GM23248 (cell line): ENCODE measurements around the gene EIF5. TPM values are rescaled to one million over a fixed set of nuclear protein-coding genes. Genes with fewer than 3 reads are reported as not detected.

Source experiments
- DNase-seq: peaks from one replicate; pipeline ENCODE4 v3.0.0-alpha.2; 2015
- H2AFZ ChIP-seq: fragments of 200-600 bp; sonication (generic); 2 replicates; pipeline ENCODE4 v1.6.1; 2016; ENCODE audit warnings: antibody characterized with exemption
- H3F3A ChIP-seq: fragments of 200-600 bp; sonication (generic); 2 replicates; pipeline ENCODE4 v1.6.1; 2016; ENCODE audit warnings: mild to moderate bottlenecking, antibody characterized with exemption, mixed run types; ENCODE audit not compliant: insufficient read depth
- H3K27ac ChIP-seq: fragments of 200-600 bp; sonication (generic); 2 replicates; pipeline ENCODE4 v1.5.1; 2016; ENCODE audit warnings: mild to moderate bottlenecking
- H3K27me3 ChIP-seq: fragments of 200-600 bp; sonication (generic); replicated peaks from 2 replicates; pipeline ENCODE4 v1.6.1; 2016; ENCODE audit warnings: mild to moderate bottlenecking; ENCODE audit not compliant: insufficient read depth
- H3K36me3 ChIP-seq: fragments of 200-600 bp; sonication (generic); 2 replicates; pipeline ENCODE4 v1.6.1; 2016; ENCODE audit warnings: low read depth, mild to moderate bottlenecking
- H3K4me1 ChIP-seq: fragments of 200-600 bp; sonication (generic); 2 replicates; pipeline ENCODE4 v1.6.1; 2016; ENCODE audit warnings: mild to moderate bottlenecking; ENCODE audit not compliant: insufficient read depth
- H3K4me2 ChIP-seq: fragments of 200-600 bp; sonication (generic); one replicate; pipeline ENCODE4 v1.6.1; 2016; ENCODE audit warnings: mild to moderate bottlenecking; ENCODE audit not compliant: unreplicated experiment
- H3K4me3 ChIP-seq: fragments of 200-600 bp; sonication (generic); 2 replicates; pipeline ENCODE4 v1.5.1; 2016; ENCODE audit warnings: mild to moderate bottlenecking
- H3K79me2 ChIP-seq: fragments of 200-600 bp; sonication (generic); 2 replicates; pipeline ENCODE4 v1.6.1; 2016; ENCODE audit warnings: mild to moderate bottlenecking; ENCODE audit not compliant: insufficient read depth
- H3K9ac ChIP-seq: fragments of 200-600 bp; sonication (generic); 2 replicates; pipeline ENCODE4 v1.6.1; 2016; ENCODE audit warnings: mild to moderate bottlenecking
- H3K9me2 ChIP-seq: fragments of 200-600 bp; sonication (generic); 2 replicates; pipeline ENCODE4 v1.6.1; 2016; ENCODE audit warnings: mixed run types, mild to moderate bottlenecking, moderate library complexity; ENCODE audit not compliant: insufficient read depth
- H3K9me3 ChIP-seq: fragments of 200-600 bp; sonication (generic); one replicate; pipeline ENCODE4 v1.6.1; 2017; ENCODE audit warnings: low read depth
- H4K20me1 ChIP-seq: fragments of 200-600 bp; sonication (generic); 2 replicates; pipeline ENCODE4 v1.6.0; 2016; ENCODE audit not compliant: insufficient read depth
- EZH2 ChIP-seq: fragments of 200-600 bp; sonication (generic); IDR thresholded peaks from 2 replicates; pipeline ENCODE4 v1.6.1; 2018; ENCODE audit warnings: antibody characterized with exemption, mild to moderate bottlenecking; ENCODE audit not compliant: insufficient read depth, poor library complexity, severe bottlenecking
- EZH2phosphoT487 ChIP-seq: fragments of 200-600 bp; sonication (generic); IDR thresholded peaks from 2 replicates; pipeline ENCODE4 v1.6.1; 2018; ENCODE audit warnings: antibody characterized with exemption, moderate library complexity, mild to moderate bottlenecking, low read depth; ENCODE audit not compliant: insufficient read depth
- WGBS, 2 experiments: methylation state at CpG; one replicate each; pipeline ENCODE4 v1.1.6; 2015 to 2017; ENCODE audit warnings: low lambda C conversion rate in 2 of 2, low coverage in 1 of 2; ENCODE audit errors: missing lambda C conversion rate in 2 of 2; 5-methylcytosine and 5-hydroxymethylcytosine counted together
- in situ Hi-C: fragments of 300-500 bp; cut with MboI; formaldehyde crosslinking; loops from 2 replicates; pipeline ENCODE4 v1.15.0; 2020
- polyA plus RNA-seq: library from polyadenylated mRNA; unstranded; fragments of >200 nt; fragmentation: Nextera tagmentation; extraction: Ambion mirVana; gene quantifications from 2 replicates; pipeline ENCODE4 v1.2.1, GENCODE V29; 2016
- total RNA-seq: library from RNA; depleted of rRNA; stranded (reverse); fragments of >200 nt; shearing (Covaris generic); gene quantifications from 2 replicates; pipeline ENCODE4 v1.2.3, GENCODE V29; 2014

EIF5 gene
- total and polyA plus RNA-seq, 2 experiments from 2014 or later: 133 to 518 TPM

DNA sequence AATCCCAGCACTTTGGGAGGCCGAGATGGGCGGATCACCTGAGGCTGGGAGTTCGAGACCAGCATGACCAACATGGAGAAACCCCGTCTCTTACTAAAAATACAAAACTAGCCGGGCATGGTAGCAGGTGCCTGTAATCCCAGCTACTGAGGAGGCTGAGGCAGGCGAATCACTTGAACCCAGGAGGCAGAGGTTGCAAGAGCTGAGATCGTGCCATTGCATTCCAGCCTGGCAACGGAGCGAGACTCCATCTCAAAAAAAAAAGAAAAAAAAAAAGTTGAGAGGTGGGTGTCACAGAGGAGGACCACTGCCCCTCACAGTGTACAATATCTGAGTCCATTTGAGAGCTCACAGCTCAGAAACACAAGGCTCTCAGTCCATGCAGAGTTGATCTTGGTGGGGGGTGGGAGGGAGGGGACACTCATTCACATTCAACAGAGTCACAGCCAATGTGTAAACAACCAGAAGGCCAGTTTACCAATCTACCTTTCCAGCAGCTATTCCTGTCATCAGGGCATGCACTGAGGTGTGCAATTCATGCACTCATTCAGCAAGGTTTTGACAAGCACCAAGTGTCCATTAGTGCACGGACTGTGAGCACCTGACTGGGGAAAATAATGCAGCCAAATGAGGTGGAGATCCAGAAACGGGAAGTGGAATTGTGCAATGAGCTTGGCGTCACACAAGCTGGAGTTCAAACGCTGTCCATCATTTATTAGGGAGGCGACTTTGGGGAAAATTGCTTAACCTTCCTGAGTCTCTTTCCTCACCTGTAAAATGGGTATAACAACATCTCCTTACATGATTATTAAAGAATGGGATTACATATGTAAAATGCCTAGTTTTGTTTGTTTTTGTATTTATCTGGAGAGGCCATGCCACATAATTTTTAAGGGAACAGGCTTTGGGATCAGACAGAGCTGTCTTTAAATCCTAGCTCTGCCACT is 4.4 kb upstream of the EIF5 start:
- no peak overlapping the region for H2AFZ ChIP-seq
- no peak overlapping the region for H3K4me2 ChIP-seq
- H3F3A ChIP-seq: peaks cover 12% of the 10 kb centered on the region; the same call in 1 of the 2 replicates
- in situ Hi-C loops: no loop called here
- WGBS, 2 experiments: 51 to 54% methylated on average over 13 to 14 of the region's 14 CpGs
- H3K79me2 ChIP-seq: peaks cover 10% of the 10 kb centered on the region
- peaks cover 11% of the 10 kb centered on the region for H3K4me1 ChIP-seq
- no peaks in the 10 kb centered on the region for H3K36me3 ChIP-seq
- H3K9ac ChIP-seq: no peak overlapping the region
- H3K27me3 ChIP-seq: no peaks in the 10 kb centered on the region
- no peaks in the 10 kb centered on the region for H3K9me2 ChIP-seq
- no peak overlapping the region for H3K27ac ChIP-seq
- no peaks in the 10 kb centered on the region for H3K9me3 ChIP-seq
- peak; percentile 43 for DNase-seq
- TF ChIP-seq EZH2: no peak
- H4K20me1 ChIP-seq: no peaks in the 10 kb centered on the region
- no peak overlapping the region for H3K4me3 ChIP-seq

DNA sequence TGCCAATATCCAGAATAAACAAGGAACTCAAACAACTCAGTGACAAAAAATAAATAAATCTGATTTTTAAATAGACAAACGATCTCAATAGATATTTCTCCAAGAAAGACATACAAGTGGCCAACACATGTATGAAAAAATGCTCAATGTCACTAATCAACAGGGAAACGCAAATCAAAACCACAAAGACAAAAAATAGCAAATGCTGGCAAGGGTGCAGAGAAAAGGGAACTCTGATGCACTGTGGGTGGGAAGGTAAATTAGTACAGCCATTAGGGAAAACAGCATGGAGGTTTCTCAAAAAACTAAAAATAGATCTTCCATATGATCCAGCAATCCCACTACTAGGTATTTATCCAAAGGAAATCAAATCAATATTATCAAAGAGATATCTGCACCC is 3.5 kb upstream of the EIF5 start:
- in situ Hi-C loops: no loop called here
- Histone ChIP-seq H3K9ac (no peak overlapping the region), H4K20me1 (peaks cover 2% of the 10 kb centered on the region; the same call in 1 of the 2 replicates), H2AFZ (no peak overlapping the region), H3K36me3 (peaks cover 4% of the 10 kb centered on the region), H3K27me3 (no peaks in the 10 kb centered on the region), H3K9me3 (no peaks in the 10 kb centered on the region), H3K4me3 (no peak overlapping the region), H3K4me1 (peaks cover 12% of the 10 kb centered on the region), H3F3A (peaks cover 18% of the 10 kb centered on the region), H3K4me2 (no peak overlapping the region), H3K79me2 (peaks cover 19% of the 10 kb centered on the region), H3K9me2 (no peaks in the 10 kb centered on the region), H3K27ac (no peak overlapping the region)
- 7 to 18% methylated on average over 2 of the region's 2 CpGs for WGBS, 2 experiments
- TF ChIP-seq EZH2 (no peak), EZH2phosphoT487 (no peak)
- DNase-seq: no peak

DNA sequence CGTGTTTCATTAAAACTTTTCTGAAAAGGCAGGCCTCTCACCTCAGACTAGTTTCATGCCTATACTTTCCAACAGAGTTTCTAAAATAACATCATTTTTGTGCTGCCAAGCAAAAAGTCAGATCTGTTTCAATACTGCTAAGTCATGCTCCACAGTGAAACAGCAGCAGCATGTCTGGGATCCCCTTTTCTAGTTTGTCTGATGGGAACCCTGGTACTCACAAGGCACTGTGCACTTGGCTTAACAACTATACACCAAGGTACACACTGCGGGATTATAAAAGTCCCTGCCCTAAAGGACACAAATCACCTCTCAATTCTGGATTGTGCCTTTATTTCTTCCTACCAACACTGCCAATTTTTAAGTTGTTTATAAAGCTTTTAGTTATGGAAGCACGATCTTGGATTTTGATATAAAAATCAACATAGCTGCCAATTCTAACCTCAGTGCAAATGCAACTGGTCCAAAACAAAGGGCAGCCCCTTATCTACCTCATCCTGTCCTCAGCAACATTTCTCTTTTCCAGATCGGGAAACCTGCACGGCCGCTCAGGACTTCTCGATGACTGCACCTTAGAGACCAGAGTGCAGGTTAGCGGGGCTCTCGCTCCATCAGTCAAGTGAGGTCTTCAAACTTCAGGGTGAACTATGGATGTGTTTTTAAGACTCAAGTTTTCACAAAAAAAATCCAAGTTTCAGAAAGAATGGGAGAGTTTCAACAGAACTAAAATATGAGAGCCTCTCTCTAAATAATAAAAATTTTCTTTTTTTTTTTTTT is 1.7 kb upstream of the EIF5 start:
- Histone ChIP-seq H4K20me1 (peaks cover 14% of the 10 kb centered on the region; the same call in 1 of the 2 replicates), H3K9me3 (no peaks in the 10 kb centered on the region), H3K79me2 (peaks cover 37% of the 10 kb centered on the region), H3K36me3 (peaks cover 22% of the 10 kb centered on the region), H3K27ac (peak overlapping the region; percentile 98), H3K4me3 (peak overlapping the region; percentile 96), H3K9me2 (no peaks in the 10 kb centered on the region), H3K4me2 (peak overlapping the region; percentile 83), H3F3A (peaks cover 32% of the 10 kb centered on the region), H2AFZ (no peak overlapping the region), H3K9ac (peak overlapping the region; percentile 99), H3K4me1 (peaks cover 25% of the 10 kb centered on the region), H3K27me3 (no peaks in the 10 kb centered on the region)
- in situ Hi-C loops: no loop called here
- DNase-seq: no peak
- WGBS, 2 experiments: 94 to 95% methylated on average over 9 of the region's 9 CpGs
- TF ChIP-seq EZH2: no peak
- TF ChIP-seq EZH2phosphoT487: no peak
